Measurements from ENCODE around the gene DDO. TPM values are rescaled to one million over a fixed set of nuclear protein-coding genes. Genes with fewer than 3 reads are reported as not detected.

Gene DDO
- total and polyA plus RNA-seq, 2 donors (not counting 3 experiments of a cell fraction or from before 2014, with no cell fraction given), result not detected

- DNase-seq (ENCODE audit: low read depth, low spot score) (no peak), FAIRE-seq (no peak)
- Histone ChIP-seq H3K4me2 (ENCODE audit: insufficient read depth, low read length) (no peak overlapping the region), H3K4me1 (ENCODE audit: control insufficient read depth, extremely low read depth, insufficient read depth, low read length) (no peaks in the 10 kb centered on the region), H3K36me3 (ENCODE audit: control insufficient read depth in 2 of 2, extremely low read depth in 1 of 2, insufficient read depth in 2 of 2, low read length in 2 of 2) (no peaks in the 10 kb centered on the region), H3K9ac (replicated peaks; ENCODE audit: extremely low read depth, insufficient read depth, low read length) (no peak overlapping the region), H3K9me3 (replicated peaks; ENCODE audit: control insufficient read depth, insufficient read depth, low read length) (no peaks in the 10 kb centered on the region), H3K4me3 (replicated peaks in 1 of 3; ENCODE audit: insufficient read depth in 1 of 3, low read depth in 1 of 3, low read length in 3 of 3) (no peak overlapping the region), H2AFZ (ENCODE audit: low read depth, low read length) (no peak overlapping the region), H4K20me1 (replicated peaks; ENCODE audit: control insufficient read depth, extremely low read depth, insufficient read depth, low read length) (no peaks in the 10 kb centered on the region), H3K27me3 (ENCODE audit: control insufficient read depth in 2 of 2, insufficient read depth in 2 of 2, low read length in 2 of 2) (peaks cover 31 to 51% of the 10 kb centered on the region in 2 experiments), H3K9me1 (replicated peaks; ENCODE audit: control insufficient read depth, extremely low read depth, insufficient read depth, low read length) (no peaks in the 10 kb centered on the region), H3K79me2 (ENCODE audit: control insufficient read depth, insufficient read depth, low read length) (no peaks in the 10 kb centered on the region), H3K27ac (ENCODE audit: insufficient read depth, low read depth, low read length) (no peak overlapping the region)
- intact Hi-C loops (cut with micrococcal nuclease) (no loop called here), dilution Hi-C loops (cut with MboI; ENCODE audit: extremely low pct_ligation_motif_present, low sequenced_read_pairs) (no loop called here)
- no TSS peak for BruUV-seq (replicated peaks)
- TF ChIP-seq MYC (IDR thresholded peaks at IDR 0.05; ENCODE audit: low read depth, low read length) (no peak), JUN (IDR thresholded peaks at IDR 0.05; ENCODE audit: borderline replicate concordance, insufficient read depth, insufficient read length, low read depth) (no peak), CTCF (IDR thresholded peaks at IDR 0.05; ENCODE audit: extremely low read depth in 1 of 2, insufficient read depth in 1 of 2, low read depth in 1 of 2, low read length in 2 of 2) (no peak), POLR2AphosphoS5 (IDR thresholded peaks at IDR 0.05; ENCODE audit: insufficient read depth, low read depth, low read length) (no peak), MAX (IDR thresholded peaks at IDR 0.05; ENCODE audit: insufficient read depth, insufficient read length) (no peak), GATA2 (IDR thresholded peaks at IDR 0.05; ENCODE audit: insufficient read depth, insufficient read length, low read depth, low read length) (no peak), EZH2 (IDR thresholded peaks at IDR 0.05; ENCODE audit: borderline replicate concordance, low read depth, low read length, severe bottlenecking) (no peak), POLR2A (IDR thresholded peaks at IDR 0.05; ENCODE audit: low read depth, low read length) (no peak)
- CTCF ChIA-PET, result interaction anchor here (1.0 to 1.3 kb wide), 3 partner anchors 13 to 316 kb away, joined by 3 to 4 read pairs (median 4); no protein-coding TSS in a partner anchor
- POLR2A ChIA-PET, result no interaction called here
Observed at GRCh38 chr6:110355022-110355421, 60.4 kb downstream of the DDO start.
